Activated CD8-positive, alpha-beta memory T cell treated with anti-CD3 and anti-CD28 coated beads, Interleukin-2, amount 50 U/mL, for 24 hours (primary cell): ENCODE results near the gene RAPGEF3.

Experiments
- DNase-seq: peaks from one replicate; pipeline ENCODE4 v3.0.0-alpha.2; 2020; ENCODE audit errors: extremely low read depth

Gene RAPGEF3

DNA sequence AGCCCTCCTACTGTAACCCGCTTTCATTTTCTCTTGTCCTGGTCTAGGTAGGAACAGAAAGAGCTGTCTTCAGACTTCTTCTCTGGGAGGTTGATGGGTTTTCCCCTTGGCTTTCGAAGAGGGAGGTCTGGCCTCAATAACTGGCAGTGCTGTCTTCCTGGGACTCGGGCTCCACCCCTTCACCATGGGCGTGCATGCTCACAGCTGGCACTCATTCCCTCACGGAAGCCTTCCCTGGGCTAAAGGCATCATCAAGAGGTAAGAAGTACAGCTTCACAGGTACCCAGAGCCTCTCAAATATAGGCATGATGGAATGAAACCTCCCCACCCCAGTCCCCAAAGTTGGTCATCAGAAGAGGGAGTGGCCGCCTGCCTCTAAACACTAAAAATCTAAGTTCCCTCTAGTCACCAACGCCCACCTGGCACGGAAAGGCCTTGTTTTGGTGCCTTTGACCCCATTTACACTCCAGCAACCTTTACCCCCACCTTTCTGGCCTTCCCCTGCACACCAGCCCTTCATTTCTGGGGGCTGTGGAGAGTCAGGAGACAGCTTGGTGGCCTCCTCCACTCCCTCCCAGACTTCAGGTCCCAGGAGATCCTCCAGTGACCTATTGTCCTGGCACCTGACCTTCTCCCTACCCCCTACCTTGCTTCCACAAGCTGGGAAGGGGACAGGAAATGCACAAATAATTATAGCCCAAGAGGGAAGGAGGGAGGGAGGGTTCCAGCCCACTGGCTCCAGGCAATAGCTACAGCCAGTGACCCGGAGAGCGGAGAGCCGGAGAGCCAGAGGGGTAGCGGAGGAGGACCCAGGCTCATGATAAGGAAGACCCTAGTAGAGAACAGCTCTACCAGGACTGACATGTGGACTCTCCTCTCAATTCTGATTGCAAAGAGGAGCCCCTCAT, 2.8 kb downstream of the RAPGEF3 start:
- DNase-seq, result no peak

DNA sequence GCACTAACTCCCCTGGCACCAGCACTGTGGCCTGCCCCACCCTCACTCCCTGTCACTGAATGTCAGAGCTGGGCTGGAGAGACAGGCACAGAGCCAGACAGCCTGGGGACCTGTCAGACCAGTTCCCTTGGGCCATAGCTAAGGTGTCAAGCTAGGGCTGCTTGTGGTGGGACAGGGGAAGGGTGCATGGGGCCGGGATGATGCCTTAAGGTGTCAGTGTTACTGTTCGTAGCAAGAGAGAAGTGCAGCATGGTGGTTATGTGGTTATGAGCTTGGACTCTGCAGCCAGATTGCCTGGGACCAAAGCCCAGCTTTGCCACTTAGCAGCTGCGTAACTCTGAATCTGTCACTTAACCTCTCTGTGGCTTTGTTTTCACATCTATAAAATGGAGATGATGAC, 3.8 kb downstream of the RAPGEF3 start:
- DNase-seq, result no peak

DNA sequence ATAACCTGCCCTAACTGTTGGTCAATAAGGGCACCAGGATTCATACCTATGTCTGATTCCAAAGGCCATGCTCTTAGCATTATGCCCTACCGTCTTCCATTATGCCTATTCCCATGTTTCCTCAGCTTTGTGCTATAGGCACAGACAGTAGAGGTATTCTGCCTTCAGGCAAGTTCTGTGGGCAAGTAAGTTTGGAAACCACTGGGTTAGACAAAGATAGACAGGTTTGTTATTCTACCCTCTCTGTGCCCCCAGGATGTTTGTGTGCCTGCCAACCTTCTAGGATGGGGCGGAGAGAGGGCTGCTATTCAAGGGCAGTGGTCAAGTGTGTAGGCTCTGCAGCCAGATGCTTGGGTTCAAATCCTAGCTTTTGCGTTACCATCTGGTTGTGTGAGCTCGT, 4.6 kb downstream of the RAPGEF3 start:
- no peak for DNase-seq

DNA sequence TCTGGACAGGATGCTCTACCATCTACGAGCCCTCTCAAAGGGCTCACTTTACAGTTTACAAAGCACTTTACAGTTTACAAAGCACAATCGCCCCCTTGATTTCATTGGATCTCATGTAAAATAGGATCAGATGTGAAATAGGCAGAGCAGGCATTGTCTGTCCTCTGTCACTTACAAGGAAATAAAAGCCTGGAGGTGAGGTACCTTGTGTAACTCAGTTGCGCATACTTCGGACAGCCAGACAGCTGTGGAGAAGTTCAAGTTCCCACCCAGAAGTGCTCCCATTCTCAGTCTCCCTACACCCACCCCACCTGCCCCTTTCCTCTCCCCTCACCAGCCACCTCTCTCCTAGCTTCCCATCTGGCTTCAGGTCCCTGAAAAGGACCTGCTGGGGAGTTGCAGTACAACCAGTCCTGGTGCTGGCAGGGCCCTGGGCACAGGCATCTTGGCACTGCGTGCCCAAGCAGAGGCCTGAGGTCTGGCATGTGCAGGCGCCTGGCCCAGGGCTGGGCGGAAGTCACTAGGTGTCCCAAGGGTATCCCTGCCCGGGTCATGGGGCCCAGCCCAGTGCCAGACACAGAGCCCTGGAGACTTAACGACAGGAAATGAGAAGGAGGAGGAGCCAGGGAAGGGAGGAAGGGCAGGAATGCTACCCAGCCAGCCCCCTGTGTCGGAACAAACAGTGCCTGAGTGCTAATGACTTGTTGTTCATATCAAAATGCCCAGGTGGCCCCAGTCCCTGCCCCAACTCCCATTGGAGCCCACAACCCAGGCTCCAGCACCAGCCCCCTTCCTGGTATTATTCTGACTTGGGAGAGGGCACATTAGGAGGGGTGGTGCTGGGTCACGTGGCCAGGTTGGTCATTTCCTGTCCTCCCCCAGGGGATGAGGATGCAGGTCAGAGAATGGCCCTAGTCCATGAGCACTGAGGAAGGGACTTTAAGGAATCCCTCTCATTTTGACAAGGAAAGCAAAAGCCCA, 5.4 kb downstream of the RAPGEF3 start:
- DNase-seq, result no peak

DNA sequence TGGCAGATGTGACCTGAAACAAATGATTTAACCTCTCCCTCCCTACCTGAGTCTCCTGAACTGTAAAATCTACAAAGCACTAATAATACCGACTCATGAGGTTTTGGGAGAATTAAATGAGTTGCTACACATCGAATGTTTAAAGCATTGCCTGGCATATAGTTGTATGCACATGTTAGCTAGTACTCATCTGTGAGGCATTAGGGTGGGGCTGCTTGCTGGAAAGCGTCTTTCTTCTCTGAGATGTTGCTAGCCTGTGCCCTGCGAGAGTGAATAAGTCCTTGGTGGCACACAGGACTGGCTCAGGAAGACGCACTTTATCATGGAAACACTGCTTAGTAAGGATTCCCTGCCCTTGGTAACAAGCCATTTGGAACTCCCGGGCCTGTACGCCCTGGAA, 6.1 kb downstream of the RAPGEF3 start:
- DNase-seq, result no peak

DNA sequence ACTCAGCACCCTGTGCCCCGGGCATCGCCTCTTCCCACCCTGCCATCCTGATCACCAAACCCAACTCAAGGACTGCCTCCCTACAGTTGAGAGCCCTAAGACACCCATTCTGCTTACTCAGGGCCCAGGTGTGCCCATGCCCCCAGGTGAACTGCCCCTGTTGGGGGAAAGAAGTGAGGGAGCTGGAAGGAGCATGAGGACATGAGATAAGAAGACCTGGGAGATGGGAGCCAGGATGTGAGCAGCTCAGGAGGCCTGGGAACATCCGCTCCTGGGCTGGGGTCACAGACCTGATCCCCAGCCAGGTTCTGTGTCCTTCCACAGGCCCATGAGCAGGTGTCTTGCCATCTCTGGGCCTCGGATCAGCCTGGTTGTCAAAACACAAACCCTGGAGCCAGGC, 6.6 kb downstream of the RAPGEF3 start:
- DNase-seq, result no peak

DNA sequence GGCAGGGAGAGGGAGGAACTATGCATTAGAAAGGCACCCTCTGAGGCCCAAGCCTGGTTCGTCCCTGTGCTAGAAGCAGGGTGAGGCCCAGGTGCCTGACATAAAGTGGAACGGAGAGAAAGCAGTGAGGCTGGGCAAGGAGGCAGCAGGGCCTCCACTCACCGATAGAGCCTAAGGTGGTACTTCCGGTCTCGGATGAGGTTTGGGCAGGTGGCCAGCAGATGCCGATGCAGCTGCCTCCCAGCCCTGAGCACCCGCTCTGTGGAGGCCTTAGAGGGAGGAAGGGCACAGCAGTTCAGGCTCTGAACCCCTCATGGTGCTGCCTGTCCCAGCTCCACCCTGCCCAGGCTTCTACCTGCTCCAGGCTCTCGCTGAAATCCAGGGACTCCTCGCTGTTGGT, 7.1 kb downstream of the RAPGEF3 start:
- DNase-seq, result no peak

DNA sequence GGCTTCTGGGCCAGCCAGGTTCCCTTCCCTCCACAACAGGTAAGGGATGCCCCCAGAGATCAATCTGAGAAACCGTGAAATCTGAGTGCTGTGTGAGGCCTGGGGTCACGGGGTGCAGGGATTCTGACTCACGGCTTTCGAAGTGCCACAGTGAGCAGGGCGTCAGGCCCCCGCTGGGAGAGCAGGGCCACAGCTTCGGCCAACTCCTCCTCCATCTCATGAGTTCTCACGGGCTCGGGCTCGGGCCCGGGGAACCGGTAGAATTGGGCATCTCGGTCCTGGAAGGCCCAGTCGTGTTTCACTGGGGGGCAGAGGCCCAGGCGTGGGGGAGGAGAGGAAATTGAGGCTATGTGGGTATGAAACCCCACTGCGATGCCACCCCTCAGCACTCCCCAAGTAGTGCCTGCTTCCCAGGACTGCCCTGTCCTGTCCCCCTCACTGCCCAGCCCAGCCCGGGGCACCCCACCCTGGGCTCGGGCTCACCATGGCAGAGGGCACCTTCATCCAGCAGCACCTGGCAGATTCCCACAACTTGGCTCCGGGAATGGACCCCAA, 7.7 kb downstream of the RAPGEF3 start:
- no peak for DNase-seq

DNA sequence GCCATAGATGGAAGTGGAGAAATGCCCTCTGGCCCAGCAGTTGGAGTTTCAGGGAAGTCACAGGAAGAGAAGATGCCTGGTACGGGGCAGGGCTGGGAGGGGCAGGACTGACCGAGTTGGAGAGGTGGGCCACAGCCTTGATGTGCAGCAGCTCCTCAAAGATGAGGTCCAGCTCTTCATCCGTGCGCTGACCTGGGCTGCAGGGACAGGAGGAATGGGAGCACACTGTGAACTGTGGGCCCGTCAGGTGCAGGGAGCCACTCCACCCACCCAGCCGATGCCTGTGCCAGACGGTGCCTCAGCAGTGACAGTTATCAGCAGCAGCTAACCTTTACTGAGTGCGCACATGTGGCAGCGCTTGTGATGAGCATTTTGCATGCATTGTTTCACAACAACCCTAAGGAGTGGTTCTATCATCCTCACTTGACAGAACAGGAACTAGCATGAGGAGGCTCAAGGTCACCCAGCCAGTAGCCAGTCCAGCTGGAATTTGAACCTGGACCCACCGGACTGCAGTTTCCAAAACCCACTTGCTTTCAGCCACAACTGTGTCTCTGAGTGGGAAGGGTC, 8.4 kb downstream of the RAPGEF3 start:
- DNase-seq, result no peak

DNA sequence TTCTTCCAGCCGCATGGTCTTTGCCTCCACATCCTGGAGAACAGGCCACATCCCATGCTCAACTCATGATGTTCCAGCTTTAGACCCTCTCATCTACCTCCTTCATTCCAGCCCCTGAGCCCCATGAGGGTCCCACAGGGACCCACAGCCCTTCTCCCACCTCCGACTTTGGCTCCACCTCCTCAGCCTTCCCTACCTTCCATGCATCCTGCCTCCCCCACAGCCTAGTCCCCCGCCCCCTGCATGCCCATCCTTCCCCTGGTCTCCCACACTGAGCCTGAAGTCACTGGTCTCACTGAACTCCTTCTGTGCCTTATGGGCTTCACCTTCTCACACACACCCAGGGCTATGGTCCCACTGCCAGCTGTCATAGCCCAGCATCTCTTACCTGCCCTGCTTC, 9.8 kb downstream of the RAPGEF3 start:
- no peak for DNase-seq

DNA sequence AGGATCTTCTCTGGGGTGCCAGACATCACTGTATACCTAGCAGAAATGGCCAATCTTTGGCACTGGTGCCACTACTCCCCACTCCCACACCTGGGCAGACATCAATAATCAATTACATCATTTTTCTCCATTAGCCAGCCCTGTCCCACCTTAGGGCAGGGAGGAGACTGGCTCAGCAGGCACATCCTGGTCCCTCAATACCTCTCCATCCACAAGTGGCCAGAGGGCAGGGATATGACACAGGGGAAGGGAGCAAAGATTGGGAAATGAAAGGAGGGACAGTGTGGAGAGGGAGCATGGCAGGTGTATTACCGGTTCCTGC, 10.2 kb downstream of the RAPGEF3 start:
- no peak for DNase-seq

DNA sequence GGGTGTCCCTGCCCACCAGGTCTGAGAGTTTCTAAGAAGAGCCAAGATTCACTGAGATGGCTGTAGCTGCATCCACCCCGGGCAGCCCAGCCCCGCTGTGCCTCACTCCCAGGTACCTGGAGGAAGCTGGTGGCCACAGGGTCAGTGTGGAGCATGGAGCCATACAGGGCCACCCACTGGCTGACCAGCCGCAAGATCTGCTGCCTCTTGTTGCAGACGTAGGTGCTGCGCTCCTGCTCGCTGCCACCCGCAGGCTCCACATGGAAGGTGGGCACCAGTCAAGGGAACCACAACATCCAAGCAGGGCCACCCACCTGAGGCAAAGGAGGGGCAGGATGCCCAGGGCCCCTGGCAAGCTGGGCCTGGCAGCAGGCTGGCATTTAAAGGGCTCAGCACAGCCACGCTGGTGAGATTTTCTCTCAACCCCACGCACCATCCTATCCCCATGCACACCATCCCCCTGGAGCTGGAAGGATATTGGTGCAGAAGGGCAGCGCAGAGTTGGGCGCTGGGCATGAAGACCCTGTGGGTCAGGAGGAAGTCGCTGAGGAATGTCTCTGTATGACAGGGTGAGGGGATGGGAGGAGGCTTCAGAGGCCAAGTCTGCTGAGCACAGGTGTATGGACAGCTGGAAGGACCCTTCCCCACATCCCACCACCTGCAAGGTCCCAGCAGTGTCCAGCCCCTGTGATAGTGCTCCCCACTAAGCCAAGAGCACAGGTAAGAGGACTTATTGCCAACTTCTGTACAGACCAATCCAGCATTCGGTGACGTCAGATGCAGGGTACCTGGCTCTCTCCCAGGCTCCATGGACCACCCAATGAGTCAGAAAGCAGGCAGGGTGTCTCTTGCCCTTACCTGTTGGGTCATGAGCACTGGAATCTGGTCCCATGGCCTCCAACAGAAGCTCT, 10.8 kb downstream of the RAPGEF3 start:
- DNase-seq, result no peak

DNA sequence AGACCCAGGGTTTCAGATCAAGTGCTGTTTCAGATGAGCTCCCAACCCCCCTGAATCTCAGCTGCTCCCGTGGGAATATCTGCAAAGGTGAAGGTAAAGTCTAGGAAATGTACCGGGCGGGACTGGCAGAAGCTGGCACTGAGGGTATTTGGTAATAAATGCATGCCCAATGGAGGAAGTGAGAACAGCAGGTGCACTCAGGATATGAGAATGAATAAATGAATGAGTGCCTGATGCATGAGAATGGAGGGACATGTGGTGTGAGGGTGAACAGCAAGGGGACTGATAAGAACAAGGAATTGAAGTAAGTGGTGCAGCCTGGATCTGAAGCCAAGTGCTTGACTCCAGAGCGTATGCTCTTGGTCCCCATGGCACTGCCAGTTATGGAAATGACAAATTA, 11.6 kb downstream of the RAPGEF3 start:
- DNase-seq, result no peak

DNA sequence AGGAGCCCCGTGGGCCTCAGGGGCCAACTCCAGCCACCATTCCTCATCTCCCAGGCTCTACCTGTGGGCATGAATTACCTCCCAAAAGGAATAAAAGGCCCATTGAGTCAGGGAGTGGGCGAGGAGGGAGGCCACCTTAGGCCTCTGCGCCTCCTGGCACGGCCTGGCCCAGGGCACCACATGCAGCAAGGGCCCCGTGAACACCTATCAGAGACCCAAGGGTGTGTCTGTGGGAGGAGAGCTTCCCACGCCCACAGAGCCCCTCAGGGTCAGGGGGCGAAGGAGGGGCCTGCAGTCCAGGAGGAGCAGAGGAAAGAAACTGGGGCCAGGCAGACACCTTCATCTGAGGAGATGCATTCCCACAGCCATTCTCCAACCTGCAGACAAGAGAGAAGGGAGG, 12.2 kb downstream of the RAPGEF3 start:
- no peak for DNase-seq

DNA sequence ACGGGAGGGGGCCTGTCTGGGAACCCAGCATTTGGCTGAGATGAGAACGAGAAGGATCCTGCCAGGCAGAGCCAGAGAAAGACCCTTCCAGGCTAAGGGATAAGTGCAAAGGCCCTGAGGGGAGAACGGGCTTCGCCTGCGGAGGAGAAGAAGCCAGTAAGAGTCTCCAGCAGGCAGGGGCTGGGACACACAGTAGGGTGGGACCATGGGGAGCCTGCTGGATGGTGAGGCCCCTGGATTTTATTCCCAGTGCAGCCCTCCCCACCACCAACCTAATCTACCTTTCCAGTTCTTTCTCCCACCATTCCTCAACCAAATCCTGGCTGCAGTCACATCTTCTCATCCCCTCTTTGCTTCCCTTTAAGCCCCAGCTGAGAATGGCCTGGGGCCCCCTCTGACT, 12.6 kb downstream of the RAPGEF3 start:
- DNase-seq, result no peak

DNA sequence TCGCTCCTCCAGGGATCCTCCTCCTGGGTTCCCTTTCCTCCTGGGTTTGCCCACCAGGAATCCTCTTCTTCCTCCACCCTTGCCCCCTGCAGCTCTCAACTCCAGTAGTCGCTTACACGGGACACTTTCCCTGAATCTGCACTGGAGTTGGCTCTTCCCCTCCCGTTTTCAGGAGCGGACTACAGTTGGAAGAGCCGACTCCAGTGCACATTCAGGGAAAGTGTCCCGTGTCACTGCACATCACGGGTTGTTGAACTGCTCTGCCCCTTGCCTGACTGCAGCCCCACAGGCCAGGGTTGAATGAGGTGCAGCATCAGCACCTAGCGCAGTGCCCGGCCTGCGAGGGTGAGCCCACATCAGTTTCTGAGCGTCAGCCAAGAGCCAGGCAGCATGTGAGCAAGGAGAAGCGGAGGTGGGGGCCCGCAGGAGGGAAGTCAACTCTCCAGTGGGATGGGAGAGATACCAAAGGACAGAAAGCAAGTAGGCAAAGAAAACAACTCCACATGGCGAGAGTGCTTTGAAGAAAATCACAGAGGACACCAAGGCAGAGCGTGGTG, 13.1 kb downstream of the RAPGEF3 start:
- DNase-seq, result no peak

DNA sequence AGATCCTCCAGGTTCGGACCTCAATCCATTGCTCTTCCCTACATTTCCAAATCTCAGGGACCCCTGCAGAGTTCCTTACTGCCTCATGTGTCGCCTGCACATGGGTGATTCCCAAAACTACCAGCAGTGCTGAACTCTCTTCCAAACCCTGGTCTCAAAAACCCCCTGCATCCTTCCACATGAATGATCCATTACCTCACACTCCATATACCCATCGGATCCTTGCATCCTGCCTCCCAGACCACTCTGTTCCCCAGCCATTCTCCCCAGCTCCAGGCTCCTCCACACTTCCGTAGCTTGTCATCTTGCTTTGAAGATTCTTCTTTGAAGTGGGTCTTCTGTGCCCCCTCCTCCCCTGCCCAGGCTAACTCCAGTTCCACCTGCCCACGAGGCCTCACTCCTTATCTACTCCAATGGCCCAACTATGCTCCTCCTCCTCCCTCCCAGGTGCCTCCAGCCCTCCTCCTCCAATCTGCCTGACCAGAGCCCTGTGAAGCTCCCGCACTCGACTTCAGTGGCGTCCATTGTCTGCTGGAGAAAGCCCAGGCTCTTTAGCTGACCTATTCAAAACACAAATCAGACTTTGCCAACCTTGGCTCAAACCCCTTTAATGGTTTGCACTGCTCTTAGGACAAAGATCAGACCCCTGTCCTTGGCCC, 13.8 kb downstream of the RAPGEF3 start:
- DNase-seq, result no peak

DNA sequence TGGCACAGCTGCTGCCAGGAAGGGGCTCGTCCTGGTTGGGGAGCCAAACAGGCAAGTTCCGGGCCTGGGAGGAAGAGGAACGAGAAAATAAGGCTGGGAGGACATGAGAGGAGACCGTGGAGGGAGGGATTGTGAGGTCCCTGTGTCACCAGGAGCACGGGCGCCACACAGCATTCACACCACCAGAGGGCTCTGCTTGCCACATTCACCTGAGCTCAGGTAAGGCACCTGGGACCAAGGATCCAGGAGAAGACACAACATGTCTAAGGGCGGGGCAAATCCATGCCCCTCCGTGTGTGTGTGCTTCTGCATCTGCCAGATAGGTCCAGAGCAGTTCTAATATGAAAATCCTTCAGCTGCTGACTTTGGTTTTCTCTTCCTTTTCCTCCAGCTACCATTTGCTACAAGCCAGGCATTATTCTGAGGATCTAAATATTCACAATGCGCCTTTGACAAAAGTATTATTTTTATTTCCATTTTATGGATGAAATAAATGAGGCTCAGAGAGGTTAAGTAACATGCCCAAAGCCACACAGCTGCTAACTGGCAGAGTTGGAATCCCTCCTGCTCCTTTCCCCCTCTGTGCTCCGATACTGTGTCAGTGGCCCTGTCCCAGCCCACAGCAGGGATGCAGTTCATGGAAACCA, 14.6 kb downstream of the RAPGEF3 start:
- DNase-seq, result no peak

DNA sequence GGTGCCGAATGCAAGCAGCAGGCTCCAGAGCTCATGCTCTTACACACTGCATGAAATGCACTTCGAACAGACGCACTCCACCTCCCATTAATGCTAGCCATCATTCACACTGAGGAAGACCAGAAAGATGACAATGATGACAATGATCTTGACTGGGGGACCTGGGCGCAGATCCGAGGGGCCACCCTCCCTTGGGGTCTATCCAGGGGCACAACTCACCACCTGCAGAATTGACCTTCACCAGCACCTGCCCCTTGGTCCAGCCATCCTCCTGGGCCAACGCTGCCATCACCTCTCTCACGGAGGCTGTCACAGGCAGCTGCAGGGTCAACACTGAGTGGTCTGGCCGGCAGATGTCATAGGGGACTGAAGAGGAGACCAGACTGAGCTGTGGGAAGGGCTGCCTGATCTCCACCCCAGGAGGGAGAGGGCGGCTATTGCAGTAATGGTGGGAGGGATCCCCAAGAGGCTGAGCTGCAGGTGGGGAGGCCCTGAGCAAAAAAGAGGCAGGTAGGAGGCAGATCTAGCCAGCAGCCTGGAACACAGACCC, 15.3 kb downstream of the RAPGEF3 start:
- DNase-seq, result no peak
